COLO668 (cell line): ENCODE data around the gene ZNHIT3.
"Not testable (repeated sequence)": the region's sequence is repeated elsewhere in the genome, so short reads cannot be mapped to it uniquely, and the experiment has no call there.

ENCODE experiments used
- DNase-seq: peaks from one replicate; lab custom pipeline; 2025; ENCODE audit not compliant: unreplicated experiment; lab: John Stamatoyannopoulos, UW

The ZNHIT3 gene

DNA sequence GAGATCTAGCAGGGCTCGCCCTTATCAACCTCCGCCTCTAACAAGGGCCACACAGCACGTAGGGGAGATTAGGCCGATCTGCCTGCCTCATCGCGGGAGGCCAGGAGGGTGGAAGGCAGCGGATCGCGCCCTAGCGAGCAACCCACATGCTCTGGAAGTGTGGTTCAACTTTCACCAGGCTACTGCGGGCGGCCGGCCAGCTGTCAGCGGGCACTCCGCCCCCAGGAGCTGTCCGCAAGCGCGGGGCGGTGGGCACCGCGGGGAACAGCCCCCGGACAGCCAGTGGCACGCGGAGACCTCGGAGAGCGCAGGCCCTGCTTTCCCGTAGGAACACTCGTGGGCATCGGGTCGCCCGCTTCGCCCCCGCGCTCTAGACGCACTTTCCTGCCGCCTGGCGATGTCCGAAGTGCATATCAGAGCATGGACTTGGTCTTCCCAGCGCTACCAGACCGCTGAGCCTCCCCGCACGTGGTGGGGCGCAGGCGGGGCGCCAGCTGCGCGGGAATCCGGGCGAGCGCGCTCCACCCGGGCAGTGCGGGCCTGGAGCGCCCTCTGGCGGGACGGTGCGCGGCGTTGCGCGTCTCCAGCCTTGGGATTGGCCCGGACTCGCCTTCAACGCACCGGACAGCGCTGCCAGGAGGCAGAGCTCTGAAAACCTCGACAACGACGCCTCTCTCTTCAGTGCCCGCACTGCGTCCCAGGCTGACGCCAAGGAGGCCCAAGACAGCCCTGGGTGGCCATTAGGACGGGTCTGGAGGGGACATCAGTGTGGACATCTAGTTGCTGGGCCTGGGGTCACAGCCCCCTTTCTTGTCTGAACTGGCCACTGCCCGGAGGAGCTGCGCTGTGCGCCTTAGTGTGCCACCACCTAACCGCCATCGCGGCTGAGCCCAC, 3.6 kb upstream of the ZNHIT3 start:
- DNase-seq = peak; percentile 67

- DNase-seq = not testable (repeated sequence)
These were observed 2.5 kb upstream of the ZNHIT3 start for GRCh38 chr17:36484021-36484420.

DNA sequence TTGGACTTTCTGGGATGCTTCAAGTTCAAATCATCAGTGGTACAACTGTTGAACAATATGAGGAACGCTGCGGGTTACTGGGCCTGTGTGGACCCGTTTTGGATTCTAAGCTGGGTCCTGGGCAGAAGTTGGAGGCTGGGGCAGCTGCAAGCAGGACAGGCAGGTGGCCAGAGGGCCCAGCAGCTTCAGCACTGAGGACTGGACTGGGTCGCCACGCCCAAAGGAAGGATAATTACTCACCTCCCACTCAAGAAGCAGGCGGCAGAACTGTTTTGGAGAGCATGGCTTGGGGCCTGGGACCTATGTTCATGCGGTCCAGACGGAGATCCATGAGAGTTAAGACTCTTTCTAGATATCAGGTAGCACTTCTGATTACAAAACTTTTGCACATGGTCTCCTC, 1.5 kb upstream of the ZNHIT3 start:
- DNase-seq = no peak

GRCh38 chr17:36485805-36486203, 677 bp upstream of the ZNHIT3 start:
- DNase-seq = no peak

- no peak for DNase-seq
These were observed 7.5 kb downstream of the ZNHIT3 start for GRCh38 chr17:36493956-36494355.

DNA sequence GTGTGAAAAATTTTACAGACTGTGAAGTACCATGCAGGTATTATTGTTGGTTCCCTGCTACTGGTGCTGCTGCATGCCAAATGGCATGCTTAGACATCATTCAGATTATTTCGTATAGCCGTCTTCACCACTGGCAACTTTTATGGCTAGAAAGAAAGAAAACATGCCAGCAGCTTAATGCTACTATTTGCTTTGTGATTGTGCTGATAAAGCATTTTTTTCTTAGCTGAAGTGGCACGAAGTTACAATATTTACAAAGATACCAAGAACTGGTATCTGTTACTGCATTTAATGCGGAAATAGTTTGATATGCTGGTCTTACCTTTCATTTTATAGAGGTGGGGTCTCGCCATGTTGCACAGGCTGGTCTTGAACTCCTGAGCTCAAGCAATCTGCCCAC, 8.2 kb downstream of the ZNHIT3 start:
- no peak for DNase-seq

DNA sequence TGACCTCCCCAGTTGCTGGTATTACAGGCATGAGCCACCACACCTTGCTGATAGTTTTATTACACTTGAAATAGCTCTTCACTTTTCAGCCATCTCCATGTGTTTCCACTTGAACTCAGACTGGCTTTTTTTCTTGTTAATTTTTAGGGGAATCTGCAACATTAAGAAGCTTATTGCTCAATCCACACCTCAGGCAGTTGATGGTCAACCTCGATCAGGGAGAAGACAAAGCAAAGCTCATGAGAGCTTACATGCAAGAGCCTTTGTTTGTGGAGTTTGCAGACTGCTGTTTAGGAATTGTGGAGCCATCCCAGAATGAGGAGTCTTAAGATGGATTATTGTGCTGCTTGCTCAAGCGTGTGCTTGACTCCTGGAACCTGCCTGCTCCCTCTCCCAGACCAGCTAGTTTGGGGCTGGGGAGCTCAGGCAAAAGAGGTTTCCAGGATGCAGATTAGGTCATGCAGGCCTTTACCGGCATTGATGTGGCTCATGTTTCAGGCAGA, 8.6 kb downstream of the ZNHIT3 start:
- DNase-seq = no peak

- DNase-seq = no peak
These were observed 9.7 kb downstream of the ZNHIT3 start for GRCh38 chr17:36496018-36496789.

DNA sequence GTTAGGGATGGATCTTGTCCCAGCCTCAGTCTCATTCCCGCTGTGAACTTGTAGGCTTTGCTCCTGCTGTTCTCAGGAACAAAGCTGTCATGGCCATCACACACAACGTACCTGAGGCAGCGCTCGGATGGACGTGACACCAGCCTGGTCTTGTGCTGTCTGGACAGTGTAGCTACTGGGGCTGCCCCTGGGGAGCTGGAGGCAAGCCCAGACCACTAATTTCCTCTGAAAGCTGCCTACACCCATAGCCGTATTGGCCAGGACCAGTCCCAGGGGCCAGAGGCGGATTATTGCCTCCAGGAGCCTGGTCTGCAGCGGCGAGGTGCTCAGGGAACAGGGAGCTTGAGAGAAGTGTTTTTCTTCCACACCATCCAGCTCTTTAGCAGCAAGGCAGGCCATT, 11.7 kb downstream of the ZNHIT3 start:
- DNase-seq = no peak

GRCh38 chr17:36498560-36499300, 12.2 kb downstream of the ZNHIT3 start:
- DNase-seq = no peak

GRCh38 chr17:36500745-36501225, 14.3 kb downstream of the ZNHIT3 start:
- DNase-seq = no peak

DNA sequence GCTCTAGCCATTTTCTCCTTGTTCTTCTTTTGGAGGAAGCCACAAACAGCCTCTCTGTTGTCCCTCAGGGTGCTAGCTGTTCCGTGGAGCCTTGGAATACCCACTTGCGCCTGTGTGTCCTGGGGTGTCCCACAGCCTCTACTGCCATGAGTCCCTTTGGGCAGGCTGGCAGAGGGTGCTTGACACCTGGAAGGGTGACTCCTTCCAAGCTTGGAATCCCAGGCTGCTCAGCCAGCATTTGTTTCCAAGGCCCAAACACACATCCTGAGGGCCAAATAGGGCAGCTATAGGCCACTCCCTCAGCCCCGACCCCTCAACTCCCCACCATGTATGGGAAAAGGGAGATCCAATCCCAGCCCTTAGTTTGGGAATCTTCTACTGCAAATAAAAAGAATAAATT, 14.9 kb downstream of the ZNHIT3 start:
- no peak for DNase-seq

- no peak for DNase-seq
These were observed 15.5 kb downstream of the ZNHIT3 start for GRCh38 chr17:36501963-36502362.

DNA sequence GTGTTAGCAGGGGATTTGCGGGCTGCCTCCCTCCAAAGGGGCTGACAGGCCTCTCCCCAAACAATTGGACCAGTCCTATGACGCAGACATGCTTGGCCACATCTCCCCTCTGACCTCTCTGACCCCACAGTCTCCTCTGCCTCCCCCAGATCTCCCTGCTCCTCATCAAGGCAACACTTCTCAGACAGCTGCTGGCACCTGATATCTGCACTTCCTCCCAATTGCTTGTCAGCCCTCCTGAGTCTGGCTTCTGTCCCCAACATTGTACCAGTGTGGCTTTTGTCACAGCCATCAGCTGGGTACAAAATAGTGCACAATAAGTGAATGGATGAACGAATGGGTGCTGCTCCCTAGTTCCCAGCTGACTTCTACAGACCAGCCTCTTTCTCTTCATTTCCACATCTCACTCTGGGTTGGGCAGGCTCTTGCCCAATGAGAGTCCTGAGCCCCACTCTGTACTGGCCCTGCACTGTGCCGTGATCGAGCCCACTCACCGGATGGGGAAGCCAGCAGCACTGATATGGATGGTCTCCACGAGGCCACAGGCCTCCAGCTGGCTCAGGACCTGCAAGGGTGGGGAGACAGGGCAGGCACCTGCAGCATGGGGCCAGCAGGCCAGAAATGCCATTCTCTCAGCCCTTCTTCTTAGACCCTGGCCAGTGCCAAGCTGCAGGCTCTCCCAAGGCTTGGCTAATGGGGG, 17.1 kb downstream of the ZNHIT3 start:
- DNase-seq = no peak

- no peak for DNase-seq
These were observed 17.7 kb downstream of the ZNHIT3 start for GRCh38 chr17:36504156-36504545.

GRCh38 chr17:36505171-36505570, 18.7 kb downstream of the ZNHIT3 start:
- no peak for DNase-seq

DNA sequence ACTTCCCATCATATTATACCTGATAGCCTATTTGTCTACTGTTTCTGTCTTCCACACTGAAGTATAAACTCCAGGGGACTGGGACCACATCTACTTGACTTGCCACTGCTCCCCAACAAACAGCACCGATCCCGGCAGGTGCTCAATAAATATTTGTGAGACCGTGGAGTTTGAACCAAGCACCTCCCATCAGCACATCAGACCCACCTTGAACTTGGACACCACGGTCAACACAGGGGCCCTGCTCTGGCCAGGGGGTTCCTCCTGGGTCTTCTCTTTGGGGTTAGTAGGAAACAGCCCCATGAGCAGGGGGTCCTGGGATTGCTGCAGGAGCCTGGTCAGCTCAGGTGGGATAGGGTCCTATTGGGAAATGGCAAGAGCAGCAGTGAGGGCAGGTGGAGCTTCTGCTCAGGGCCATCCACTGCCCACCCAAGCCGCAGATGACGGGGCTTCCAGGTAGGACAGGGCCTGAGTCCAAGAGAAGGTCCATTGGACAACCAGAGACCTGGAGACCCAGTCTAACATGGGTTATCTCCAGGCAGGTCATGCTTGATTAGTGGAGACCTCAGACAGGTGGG, 19.9 kb downstream of the ZNHIT3 start:
- no peak for DNase-seq

DNA sequence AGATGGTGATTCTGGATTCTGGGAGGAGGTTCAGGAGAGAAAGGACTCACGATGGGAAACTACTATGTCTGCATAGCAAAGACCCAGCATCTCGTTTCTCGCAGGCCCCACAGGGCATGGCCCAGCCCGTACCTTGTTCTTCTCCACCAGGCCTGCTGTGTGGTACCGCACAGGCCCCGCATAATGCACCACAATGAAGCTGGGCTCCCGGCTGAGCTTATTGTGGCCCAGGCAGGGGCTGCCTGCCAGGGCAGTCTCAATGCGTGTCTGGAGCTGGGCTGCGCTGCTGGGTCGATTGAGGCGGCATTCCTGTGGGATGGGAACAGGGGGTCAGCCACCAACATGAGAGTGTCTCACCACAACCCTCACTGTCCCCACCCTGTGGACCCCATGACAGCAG, 20.4 kb downstream of the ZNHIT3 start:
- DNase-seq = no peak

- DNase-seq = no peak
These were observed 20.8 kb downstream of the ZNHIT3 start for GRCh38 chr17:36507266-36507665.

DNA sequence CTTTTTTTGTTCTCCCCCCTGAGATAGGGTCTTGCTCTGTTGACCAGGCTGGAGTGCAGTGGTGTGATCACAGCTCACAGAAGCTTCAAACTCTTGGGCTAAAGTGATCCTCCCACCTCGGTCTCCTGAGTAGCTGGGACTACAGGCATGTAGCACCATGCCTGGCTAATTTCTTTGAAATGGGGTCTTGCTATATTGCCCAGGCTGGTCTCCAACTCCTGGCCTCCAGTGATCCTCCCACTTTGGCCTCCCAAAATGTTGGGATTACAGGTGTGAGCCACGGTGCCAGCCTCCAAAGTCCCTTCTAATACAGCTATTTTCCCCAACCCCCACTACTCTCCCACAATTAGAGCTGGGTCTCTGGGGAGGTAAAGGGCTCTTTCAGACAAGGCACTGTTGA, 22.0 kb downstream of the ZNHIT3 start:
- DNase-seq = not testable (repeated sequence)
